ENCODE measurements around the gene TRIM43. TPM values are rescaled to one million over a fixed set of nuclear protein-coding genes. Genes with fewer than 3 reads are reported as not detected.

The TRIM43 gene
- polyA plus RNA-seq, 1 of the 3 experiments (the other 2 are of a cell fraction), result 0.23 TPM

- Histone ChIP-seq H3K27ac (ENCODE audit: low read depth in 2 of 2, low read length in 1 of 2) (no peak overlapping the region), H3K9me2 (no peaks in the 10 kb centered on the region), H3K27me3 (ENCODE audit: insufficient read depth) (peaks cover 10% of the 10 kb centered on the region; the same call in 1 of the 2 replicates), H3F3A (replicated peaks; ENCODE audit: insufficient read depth) (no peaks in the 10 kb centered on the region), H3K36me3 (replicated peaks in 1 of 2; ENCODE audit: control insufficient read depth in 1 of 2, insufficient read depth in 2 of 2, low read length in 1 of 2) (no peaks in the 10 kb centered on the region), H3K4me1 (ENCODE audit: control insufficient read depth in 1 of 2, insufficient read depth in 2 of 2, low read depth in 1 of 2, low read length in 1 of 2) (no peaks in the 10 kb centered on the region), H3K79me2 (ENCODE audit: insufficient read depth) (no peaks in the 10 kb centered on the region), H3K4me2 (no peak overlapping the region), H2AFZ (ENCODE audit: low read depth) (no peak overlapping the region), H3K9ac (no peak overlapping the region), H3K9me3 (no peaks in the 10 kb centered on the region), H3K4me3 (ENCODE audit: low read depth in 2 of 2, low read length in 1 of 2) (no peak overlapping the region), H4K20me1 (ENCODE audit: insufficient read depth) (no peaks in the 10 kb centered on the region)
- no peak for TF ChIP-seq EZH2phosphoT487 (IDR thresholded peaks at IDR 0.05; ENCODE audit: borderline replicate concordance, low read depth)
- no peak for TF ChIP-seq GATA2 (CRISPR knock-in tag; IDR thresholded peaks at IDR 0.05)
- TF ChIP-seq MXI1 (IDR thresholded peaks at IDR 0.05; ENCODE audit: low read depth, low read length), result no peak
- no peak for TF ChIP-seq SMC3 (IDR thresholded peaks at IDR 0.05; ENCODE audit: low read depth, low read length)
- TF ChIP-seq TCF12 (IDR thresholded peaks at IDR 0.05), result no peak
- TF ChIP-seq ELF1 (IDR thresholded peaks at IDR 0.05), result no peak
- no peak for TF ChIP-seq IRF3 (IDR thresholded peaks at IDR 0.05; ENCODE audit: low read depth, low read length)
- no peak for TF ChIP-seq GABPA (IDR thresholded peaks at IDR 0.05; ENCODE audit: low read depth)
- no peak for TF ChIP-seq PBX3 (IDR thresholded peaks at IDR 0.05)
- no peak for TF ChIP-seq CTCF (IDR thresholded peaks at IDR 0.05)
- 17% methylated on average over 4 of the region's 4 CpGs for WGBS (ENCODE audit: low lambda C conversion rate)
- ChIA-PET POLR2A (no interaction called here), CTCF (no interaction called here)
- no peak for DNase-seq
Observed at GRCh38 chr2:95574506-95574905, 17.3 kb upstream of the TRIM43 start.

- no peak for DNase-seq
- Histone ChIP-seq H3K79me2 (ENCODE audit: insufficient read depth) (no peaks in the 10 kb centered on the region), H3K27ac (ENCODE audit: low read depth in 2 of 2, low read length in 1 of 2) (no peak overlapping the region), H3K4me3 (ENCODE audit: low read depth in 2 of 2, low read length in 1 of 2) (no peak overlapping the region), H3K9me2 (no peaks in the 10 kb centered on the region), H3K9ac (no peak overlapping the region), H2AFZ (ENCODE audit: low read depth) (no peak overlapping the region), H3K27me3 (ENCODE audit: insufficient read depth) (peaks cover 8% of the 10 kb centered on the region; the same call in 1 of the 2 replicates), H3K36me3 (replicated peaks in 1 of 2; ENCODE audit: control insufficient read depth in 1 of 2, insufficient read depth in 2 of 2, low read length in 1 of 2) (no peaks in the 10 kb centered on the region), H3F3A (replicated peaks; ENCODE audit: insufficient read depth) (no peaks in the 10 kb centered on the region), H3K4me1 (ENCODE audit: control insufficient read depth in 1 of 2, insufficient read depth in 2 of 2, low read depth in 1 of 2, low read length in 1 of 2) (no peaks in the 10 kb centered on the region), H3K9me3 (no peaks in the 10 kb centered on the region), H3K4me2 (no peak overlapping the region), H4K20me1 (ENCODE audit: insufficient read depth) (no peaks in the 10 kb centered on the region)
- CTCF ChIA-PET, result no interaction called here
- POLR2A ChIA-PET, result no interaction called here
- TF ChIP-seq USF2 (IDR thresholded peaks at IDR 0.05; ENCODE audit: borderline replicate concordance, low read depth, low read length) (no peak), CTCF (IDR thresholded peaks at IDR 0.05) (no peak), MEF2A (IDR thresholded peaks at IDR 0.05; ENCODE audit: borderline replicate concordance, low read depth) (no peak), FOXM1 (IDR thresholded peaks at IDR 0.05; ENCODE audit: low read depth) (no peak), FOXJ3 (CRISPR knock-in tag; IDR thresholded peaks at IDR 0.05) (no peak), GATA2 (CRISPR knock-in tag; IDR thresholded peaks at IDR 0.05) (no peak), MXI1 (IDR thresholded peaks at IDR 0.05; ENCODE audit: low read depth, low read length) (no peak), TAF1 (IDR thresholded peaks at IDR 0.05; ENCODE audit: borderline replicate concordance, low read depth, low read length) (no peak), EP300 (IDR thresholded peaks at IDR 0.05; ENCODE audit: borderline replicate concordance in 1 of 2, low read depth in 1 of 2, low read length in 1 of 2) (no peak), ELF1 (IDR thresholded peaks at IDR 0.05) (no peak), NRF1 (IDR thresholded peaks at IDR 0.05; ENCODE audit: low read depth, low read length) (no peak), RXRA (IDR thresholded peaks at IDR 0.05; ENCODE audit: borderline replicate concordance, low read depth) (no peak), YY1 (IDR thresholded peaks at IDR 0.05; ENCODE audit: low read depth) (no peak), RAD21 (IDR thresholded peaks at IDR 0.05; ENCODE audit: low read length) (no peak), USF1 (IDR thresholded peaks at IDR 0.05; ENCODE audit: borderline replicate concordance, low read depth) (no peak), JUND (IDR thresholded peaks at IDR 0.05) (no peak)
Observed at GRCh38 chr2:95575857-95576256, 15.9 kb upstream of the TRIM43 start.
